Measurements from ENCODE around the gene MEST. TPM values are rescaled to one million over a fixed set of nuclear protein-coding genes. Genes with fewer than 3 reads are reported as not detected.

MEST gene
- total RNA-seq, 4 donors from 2014 or later = 1.4 to 2.3 (median 1.7) TPM

GRCh38 chr7:130488392-130489139, 3.3 kb upstream of the MEST start:
- Histone ChIP-seq H3K4me1 (peaks cover 2 to 8% of the 10 kb centered on the region in 2 donors), H3K9me3 (no peaks in the 10 kb centered on the region), H3K4me3 (no peak overlapping the region), H3K27me3 (peaks cover 16 to 77% (median 28%) of the 10 kb centered on the region in 3 donors), H3K36me3 (no peaks in the 10 kb centered on the region), H3K27ac (no peak overlapping the region)
- in situ Hi-C loops (cut with MboI; ENCODE audit: low sequenced_read_pairs in 4 of 4) (no loop called here), intact Hi-C loops (cut with DNase I; ENCODE audit: low total_unique reads) (loop anchor here (5.0 to 10.0 kb wide), 2 partner anchors 211 to 236 kb away; no protein-coding TSS in a partner anchor)
- no peak for ATAC-seq
- DNase-seq = no peak
- TF ChIP-seq CTCF (IDR thresholded peaks at IDR 0.05 in 4 of 5, conservative IDR thresholded peaks at IDR 0.05 in 1 of 5) (no peak), POLR2A (IDR thresholded peaks at IDR 0.05) (no peak)

GRCh38 chr7:130489140-130489983, 2.5 kb upstream of the MEST start:
- in situ Hi-C loops (cut with MboI; ENCODE audit: low sequenced_read_pairs in 4 of 4) = no loop called here
- TF ChIP-seq CTCF (IDR thresholded peaks at IDR 0.05 in 4 of 5, conservative IDR thresholded peaks at IDR 0.05 in 1 of 5) = no peak
- ATAC-seq (no peak), DNase-seq (no peak)
- intact Hi-C loops (cut with DNase I; ENCODE audit: low total_unique reads) = loop anchor here (5.0 to 10.0 kb wide), 2 partner anchors 212 to 235 kb away; no protein-coding TSS in a partner anchor
- Histone ChIP-seq H3K4me3 (no peak overlapping the region), H3K27me3 (peaks cover 20 to 81% (median 28%) of the 10 kb centered on the region in 3 donors), H3K4me1 (peaks cover 2 to 8% of the 10 kb centered on the region in 2 donors), H3K27ac (no peak overlapping the region), H3K9me3 (no peaks in the 10 kb centered on the region), H3K36me3 (no peaks in the 10 kb centered on the region)

GRCh38 chr7:130490311-130490791, 1.5 kb upstream of the MEST start:
- Histone ChIP-seq H3K4me3 (peak overlapping the region; percentile 36 to 58 (median 40)), H3K27ac (no peak overlapping the region), H3K36me3 (no peaks in the 10 kb centered on the region), H3K27me3 (peaks cover 23 to 79% (median 28%) of the 10 kb centered on the region in 3 donors), H3K4me1 (peaks cover 2 to 8% of the 10 kb centered on the region in 2 donors), H3K9me3 (no peaks in the 10 kb centered on the region)
- intact Hi-C loops (cut with DNase I; ENCODE audit: low total_unique reads) (no loop called here), in situ Hi-C loops (cut with MboI; ENCODE audit: low sequenced_read_pairs in 4 of 4) (no loop called here)
- DNase-seq = no peak
- TF ChIP-seq CTCF (IDR thresholded peaks at IDR 0.05 in 4 of 5, conservative IDR thresholded peaks at IDR 0.05 in 1 of 5) (no peak), POLR2A (IDR thresholded peaks at IDR 0.05) (no peak)
- no peak for ATAC-seq

GRCh38 chr7:130490888-130491804, 739 bp upstream of the MEST start:
- TF ChIP-seq POLR2A (IDR thresholded peaks at IDR 0.05) (no peak), CTCF (IDR thresholded peaks at IDR 0.05 in 4 of 5, conservative IDR thresholded peaks at IDR 0.05 in 1 of 5) (peak in 3 of 5 experiments; percentile 37 to 55 (median 46))
- intact Hi-C loops (cut with DNase I; ENCODE audit: low total_unique reads) = no loop called here
- in situ Hi-C loops (cut with MboI; ENCODE audit: low sequenced_read_pairs in 4 of 4) = no loop called here
- ATAC-seq = peak; percentile 45 to 69
- no peaks in the 10 kb centered on the region for H3K36me3 ChIP-seq
- no peak for DNase-seq
- H3K27me3 ChIP-seq = peaks cover 23 to 71% (median 28%) of the 10 kb centered on the region in 3 donors
- H3K27ac ChIP-seq = no peak overlapping the region
- no peaks in the 10 kb centered on the region for H3K9me3 ChIP-seq
- peak overlapping the region; percentile 36 to 58 (median 40) for H3K4me3 ChIP-seq
- peaks cover 2 to 8% of the 10 kb centered on the region in 2 donors for H3K4me1 ChIP-seq
